HG03565 (cell line): ENCODE results near the gene PKP3.
"Not testable (repeated sequence)": the region's sequence is repeated elsewhere in the genome, so short reads cannot be mapped to it uniquely, and the experiment has no call there.

ENCODE experiments used
- ATAC-seq: cut with Tn5 transposase; IDR thresholded peaks from one replicate; pipeline ENCODE4 v1.9.1; 2021; ENCODE audit warnings: mild to moderate bottlenecking, moderate library complexity; ENCODE audit not compliant: unreplicated experiment

Gene PKP3

DNA sequence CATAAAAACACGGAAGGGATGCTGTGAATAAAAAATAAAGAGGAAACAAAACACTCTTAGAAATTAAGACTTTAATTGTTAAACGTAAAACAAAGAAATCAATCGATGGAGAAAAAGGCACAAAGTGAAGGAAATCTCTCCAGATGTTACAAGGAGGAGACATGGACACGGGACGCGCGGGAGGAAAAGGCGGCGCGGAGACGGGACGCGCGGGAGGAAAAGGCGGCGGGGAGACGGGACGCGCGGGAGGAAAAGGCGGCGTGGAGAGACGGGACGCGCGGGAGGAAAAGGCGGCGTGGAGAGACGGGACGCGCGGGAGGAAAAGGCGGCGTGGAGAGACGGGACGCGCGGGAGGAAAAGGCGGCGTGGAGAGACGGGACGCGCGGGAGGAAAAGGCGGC is 30.8 kb downstream of the PKP3 start:
- not testable (repeated sequence) for ATAC-seq

DNA sequence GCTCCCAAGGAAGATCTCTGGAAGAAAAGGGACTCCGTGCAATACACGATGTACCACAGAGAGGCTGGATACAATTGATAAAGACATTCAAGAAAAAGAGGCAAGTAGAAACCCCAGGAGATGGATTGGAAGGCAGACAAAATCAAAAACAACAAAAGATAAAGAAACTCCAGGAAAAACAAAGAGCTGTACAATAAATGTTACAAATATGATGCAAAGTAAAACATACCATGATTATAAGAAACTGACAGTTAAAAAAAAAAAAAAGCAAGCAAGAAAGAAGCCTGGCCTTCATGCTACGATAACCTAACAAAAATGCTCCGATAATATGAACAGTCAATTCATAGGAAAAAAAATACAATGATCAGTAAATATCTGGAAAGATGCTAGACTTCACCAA is 31.3 kb downstream of the PKP3 start:
- no peak for ATAC-seq

DNA sequence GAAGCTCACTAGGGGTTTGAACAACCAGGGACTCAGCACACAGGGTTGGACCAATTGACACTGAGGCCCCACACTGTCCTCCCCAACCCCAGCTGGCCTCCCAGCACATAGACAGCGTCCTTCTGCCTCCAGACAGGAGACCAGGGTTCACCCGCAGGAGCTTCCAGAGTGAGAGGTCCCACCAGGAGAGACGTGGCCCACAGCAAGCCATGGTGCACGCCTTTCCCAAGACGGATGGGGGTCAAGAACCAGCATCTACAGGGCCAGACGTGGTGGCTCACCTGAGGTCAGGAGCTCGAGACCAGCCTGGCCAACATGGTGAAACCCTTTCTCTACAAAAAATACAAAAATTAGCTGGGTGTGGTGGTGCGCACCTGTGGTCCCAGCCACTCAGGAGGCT is 32.8 kb downstream of the PKP3 start:
- no peak for ATAC-seq

DNA sequence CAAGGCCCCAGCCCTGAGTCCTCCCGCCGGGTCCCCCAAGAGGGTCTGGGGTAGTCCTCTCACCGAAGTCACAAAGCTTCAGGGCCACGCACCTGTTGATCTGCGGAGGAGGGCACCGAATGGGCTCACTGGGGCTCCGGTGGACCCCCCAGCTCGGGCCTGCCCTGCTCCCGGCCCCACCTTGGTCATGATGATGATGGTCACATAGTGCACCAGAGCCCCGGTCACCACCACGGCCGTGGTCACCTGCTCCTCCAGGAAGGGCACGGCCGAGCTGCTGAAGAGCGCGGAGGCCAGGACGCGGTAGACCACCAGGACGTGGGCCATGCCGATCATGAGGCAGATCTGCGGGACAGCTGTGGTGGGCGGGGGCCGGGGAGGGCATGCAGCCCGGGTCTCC is 34.3 kb downstream of the PKP3 start:
- no peak for ATAC-seq

DNA sequence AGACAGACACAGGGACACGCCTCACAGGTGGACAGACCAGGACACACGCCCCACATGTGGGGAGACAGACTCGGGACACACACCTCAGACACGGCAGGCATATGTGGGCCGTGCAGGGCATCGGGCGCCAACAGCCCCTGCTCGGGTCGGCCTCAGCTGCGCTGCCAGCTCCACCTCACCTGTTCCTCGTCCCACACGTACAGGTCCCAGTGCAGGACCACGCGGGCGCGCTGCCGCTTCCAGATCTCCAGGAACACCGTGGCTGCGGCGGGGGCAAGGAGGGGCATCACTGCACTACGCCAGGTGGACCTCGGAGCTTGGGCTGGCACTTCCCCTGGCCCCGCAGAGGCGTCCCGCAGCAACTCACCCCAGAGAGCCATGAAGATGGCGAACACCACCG is 35.4 kb downstream of the PKP3 start:
- no peak for ATAC-seq

DNA sequence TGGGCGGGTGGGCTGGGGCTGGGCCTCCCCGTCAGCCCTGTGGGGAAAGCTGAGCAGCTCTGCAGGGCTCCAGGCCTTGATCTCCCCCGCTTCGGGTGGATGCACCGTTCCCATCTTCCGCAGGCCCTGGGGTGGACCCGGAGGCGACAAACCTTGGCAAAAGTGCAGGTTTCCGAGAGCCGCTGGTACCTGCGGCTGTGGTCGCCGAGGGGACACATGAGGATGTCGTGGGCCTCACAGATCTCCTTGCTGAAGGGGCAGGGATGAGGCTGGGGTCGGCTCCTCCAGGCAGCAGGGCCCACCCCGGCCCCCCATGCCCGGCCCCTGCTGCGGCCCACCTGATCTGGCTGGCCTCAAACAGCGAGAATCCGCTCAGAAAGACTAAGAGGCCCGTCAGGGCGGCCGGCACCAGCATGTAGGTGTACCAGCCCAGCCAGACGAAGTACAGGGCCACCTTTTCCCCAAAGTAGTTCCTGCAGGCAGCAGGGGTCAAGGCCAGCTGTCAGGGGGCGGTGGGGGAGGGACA is 36.0 kb downstream of the PKP3 start:
- ATAC-seq: no peak

DNA sequence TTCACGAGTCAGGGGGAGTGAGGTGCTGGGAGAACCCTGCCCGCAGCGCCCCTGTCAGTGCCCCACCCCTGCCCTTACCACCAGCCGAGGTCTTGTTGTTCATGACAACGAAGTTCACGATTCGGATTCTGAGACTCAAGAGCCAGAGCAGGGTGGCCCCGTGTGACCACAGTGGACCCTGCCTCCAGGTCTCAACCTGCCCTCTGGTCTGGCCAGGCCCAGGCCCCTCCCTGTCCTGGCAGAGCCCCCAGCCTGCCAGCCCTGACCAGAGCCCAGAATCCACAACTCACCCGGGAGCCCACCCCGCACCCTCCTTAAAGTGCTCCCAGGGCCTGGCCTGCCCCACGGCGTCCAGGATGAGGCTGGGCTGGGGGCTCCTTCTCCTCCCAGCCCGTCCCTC is 37.9 kb downstream of the PKP3 start:
- ATAC-seq: no peak

DNA sequence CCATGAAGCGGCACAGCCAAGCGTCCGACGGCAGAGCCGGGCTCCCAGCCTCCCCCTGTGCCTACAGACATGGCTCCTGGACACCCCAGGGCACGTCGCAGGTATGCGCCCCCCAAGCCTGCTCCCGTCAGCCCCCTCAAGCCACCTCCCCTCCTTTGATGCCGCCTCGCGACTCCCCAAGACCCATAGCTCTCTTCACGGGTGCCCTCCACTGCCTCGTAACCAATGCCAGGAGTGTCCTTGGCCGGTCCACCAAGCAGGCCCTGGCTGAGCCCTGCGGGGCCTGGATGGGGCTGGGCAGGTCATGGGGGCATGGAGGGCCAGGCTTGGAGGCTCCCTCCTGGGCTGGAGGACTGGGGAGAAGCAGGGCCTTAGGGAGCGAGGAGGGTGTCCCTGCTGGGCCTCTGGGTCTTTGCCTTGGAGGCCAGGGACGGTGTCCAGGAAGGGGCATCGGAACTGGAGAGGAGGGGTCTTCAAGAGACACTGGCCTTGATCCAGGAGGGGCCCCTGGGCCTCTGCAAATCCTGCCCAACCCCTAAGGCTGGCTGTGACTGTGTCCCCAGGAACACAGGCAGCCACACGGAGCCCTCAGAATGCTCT is 38.6 kb downstream of the PKP3 start:
- ATAC-seq: no peak

DNA sequence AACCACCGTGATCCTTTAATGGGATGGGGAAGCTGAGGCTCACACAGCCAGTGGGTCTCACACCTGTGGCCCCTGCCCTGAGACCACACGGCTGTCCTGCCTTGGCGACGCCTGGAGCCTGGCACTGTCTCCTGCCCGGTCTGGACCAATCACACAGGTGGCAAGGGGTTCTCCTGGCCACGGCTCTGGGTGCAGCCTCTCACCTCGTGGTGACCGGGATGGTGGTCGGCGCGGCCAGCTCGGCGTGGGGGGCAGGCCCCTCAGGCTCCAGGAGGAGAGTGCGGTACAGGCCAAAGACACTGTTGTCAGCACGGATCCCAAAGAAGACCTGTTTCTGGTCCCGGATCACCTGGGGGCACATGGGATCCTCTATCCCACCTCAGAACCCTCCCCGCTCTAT is 39.1 kb downstream of the PKP3 start:
- ATAC-seq: no peak

DNA sequence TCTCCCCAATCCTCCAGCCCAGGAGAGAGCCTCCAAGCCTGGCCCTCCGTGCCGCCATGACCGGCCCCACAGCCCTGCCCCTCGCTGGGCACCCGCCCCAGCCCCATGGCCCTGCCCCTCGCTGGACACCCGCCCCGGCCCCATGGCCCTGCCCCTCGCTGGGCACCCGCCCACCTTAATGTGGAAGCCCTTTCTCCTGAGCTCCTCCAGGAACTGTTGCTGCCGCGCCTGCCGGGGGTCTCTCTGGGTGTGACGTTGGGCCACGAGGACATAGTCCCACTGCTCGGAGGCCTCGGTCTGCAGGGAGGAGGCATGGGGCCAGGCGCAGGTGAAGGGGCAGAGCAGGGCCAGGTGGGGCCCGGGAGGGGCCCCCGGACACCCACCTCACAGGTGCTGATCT is 39.6 kb downstream of the PKP3 start:
- ATAC-seq: no peak

DNA sequence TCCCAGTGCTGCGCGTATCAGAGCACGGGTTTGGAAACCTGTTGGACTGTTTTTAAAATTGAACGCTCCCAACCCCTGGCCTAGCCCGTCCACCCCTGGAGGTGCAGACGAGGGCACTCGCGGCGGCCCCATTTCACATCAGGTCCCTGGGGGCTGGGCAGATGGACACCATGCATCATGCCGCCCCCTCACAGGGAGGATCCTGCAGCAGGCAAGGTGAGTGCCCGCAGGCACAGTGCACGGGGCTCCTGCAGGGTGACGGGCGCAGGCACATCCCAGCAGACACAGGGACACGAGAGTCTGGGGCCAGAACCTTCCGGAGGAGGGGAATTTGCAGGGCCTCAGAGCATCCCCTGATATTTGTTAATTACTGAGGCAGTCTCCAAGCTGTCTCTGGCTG is 40.5 kb downstream of the PKP3 start:
- no peak for ATAC-seq

DNA sequence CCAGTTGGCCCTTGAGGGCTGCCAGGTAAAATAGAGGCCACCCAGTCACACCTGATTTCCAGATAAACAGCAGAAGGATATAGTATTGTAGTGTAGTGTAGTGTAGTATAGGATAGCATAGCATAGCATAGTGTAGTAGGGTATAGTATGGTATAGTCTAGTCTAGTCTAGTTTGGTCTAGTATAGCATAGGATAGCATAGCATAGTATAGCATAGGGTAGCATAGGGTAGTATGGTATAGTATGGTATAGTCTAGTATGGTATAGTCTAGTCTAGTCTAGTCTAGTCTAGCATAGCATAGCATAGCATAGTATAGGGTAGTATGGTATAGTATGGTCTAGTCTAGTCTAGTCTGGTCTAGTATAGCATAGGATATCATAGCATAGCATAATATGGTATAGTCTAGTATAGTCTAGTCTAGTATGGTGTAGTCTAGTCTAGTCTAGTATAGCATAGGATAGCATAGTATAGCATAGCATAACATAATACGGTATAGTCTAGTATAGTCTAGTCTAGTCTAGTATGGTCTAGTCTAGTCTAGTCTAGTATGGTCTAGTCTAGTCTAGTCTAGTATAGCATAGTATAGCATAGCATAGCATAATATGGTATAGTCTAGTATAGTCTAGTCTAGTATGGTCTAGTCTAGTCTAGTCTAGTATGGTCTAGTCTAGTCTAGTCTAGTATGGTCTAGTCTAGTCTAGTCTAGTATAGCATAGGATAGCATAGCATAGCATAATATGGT is 41.2 kb downstream of the PKP3 start:
- not testable (repeated sequence) for ATAC-seq

DNA sequence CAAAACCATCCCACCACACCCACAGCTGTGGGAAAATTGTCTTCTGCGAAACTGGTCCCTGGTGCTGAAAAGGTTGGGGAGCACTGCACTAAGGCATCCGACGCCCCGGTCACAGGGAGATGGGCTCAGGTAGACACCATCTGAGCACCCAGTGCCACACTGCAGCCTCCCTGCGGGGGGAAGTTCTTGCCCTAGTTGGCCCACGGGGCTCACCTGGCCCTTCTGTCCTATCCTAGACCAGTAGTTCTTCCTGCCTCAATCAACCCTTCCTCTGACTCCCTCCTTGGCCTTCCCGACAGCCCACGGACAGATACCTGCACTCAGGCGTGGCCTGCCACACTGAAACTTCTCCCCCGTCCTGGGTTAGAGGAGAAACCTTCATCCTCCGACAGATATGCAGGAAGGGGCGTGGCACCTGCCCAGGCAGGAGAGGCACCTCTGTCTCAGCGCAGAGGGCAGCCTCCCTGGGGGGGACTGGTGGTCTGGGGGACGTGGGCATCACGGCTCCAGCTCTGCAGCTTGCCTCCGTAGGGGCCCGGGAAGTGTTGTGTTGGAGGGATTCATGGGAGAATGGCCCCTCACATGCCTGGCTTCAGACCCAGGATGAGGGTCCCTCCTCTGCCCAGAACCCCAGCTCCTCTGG is 43.3 kb downstream of the PKP3 start:
- ATAC-seq: no peak

DNA sequence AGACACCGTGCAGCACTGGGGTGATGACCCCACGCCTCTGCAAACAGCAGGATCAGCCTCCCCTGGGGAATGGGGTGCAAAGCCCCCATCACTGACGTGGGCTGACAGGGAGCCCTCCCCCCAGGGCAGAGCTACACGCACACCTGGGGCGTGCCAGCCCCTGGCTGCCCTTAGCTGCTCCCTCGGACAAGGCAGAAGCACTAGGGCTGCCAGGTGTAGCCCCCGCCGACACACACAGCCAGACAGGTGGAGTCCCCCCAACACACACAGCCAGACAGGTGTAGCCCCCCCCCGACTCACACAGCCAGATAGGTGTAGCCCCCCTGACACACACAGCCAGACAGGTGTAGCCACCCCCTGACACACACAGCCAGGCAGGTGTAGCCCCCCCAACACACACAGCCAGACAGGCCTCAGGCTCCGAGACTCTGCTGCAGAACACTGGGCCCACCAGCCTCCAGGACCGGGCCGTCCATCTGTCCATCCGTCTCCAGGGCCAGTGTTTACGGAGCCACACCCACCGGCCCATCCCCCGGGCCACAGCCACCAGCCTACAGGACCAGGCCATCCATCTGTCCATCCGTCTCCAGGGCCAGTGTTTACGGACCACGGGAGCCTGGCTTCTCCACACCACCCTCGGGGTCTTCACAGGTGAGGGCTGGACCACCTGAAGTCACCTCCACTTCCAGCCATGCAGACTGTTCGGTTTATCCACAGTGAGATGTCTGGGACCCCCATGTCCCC is 44.3 kb downstream of the PKP3 start:
- no peak for ATAC-seq

DNA sequence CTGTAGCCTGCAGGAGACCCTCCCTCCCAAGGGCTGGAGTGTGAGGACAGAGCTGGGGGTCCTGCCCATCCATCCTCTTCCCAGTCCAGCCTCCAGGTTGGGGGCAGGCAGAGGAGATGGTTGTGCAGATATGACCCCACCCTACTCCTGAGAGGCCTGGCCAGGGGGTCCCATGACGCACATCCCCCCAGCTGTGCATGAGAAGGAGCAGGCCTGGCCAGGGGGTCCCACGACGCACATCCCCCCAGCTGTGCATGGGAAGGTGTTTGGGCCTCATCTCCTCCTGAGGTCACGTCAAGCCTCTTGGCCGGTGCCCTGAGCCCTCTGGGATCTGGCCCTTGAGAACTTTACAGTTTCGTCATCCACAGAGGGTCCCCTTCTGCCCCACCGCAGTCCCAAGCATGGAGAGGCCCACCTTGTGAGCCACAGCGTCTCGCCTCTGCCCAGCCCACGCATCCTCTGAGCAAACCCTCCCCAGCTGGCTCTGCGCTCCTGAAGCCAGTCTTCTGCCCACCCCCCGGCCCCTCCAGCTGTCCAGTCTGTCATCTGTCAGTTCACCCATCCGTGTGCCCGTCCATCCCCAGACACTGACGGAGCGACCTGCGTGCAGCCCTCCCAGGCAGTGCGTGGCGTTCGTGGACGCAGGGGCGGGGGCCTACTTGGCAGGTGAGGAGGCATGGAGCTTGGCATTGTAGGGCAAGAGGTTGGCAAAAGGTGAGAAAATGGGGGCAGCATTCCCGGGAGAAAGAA is 45.5 kb downstream of the PKP3 start:
- ATAC-seq: no peak

DNA sequence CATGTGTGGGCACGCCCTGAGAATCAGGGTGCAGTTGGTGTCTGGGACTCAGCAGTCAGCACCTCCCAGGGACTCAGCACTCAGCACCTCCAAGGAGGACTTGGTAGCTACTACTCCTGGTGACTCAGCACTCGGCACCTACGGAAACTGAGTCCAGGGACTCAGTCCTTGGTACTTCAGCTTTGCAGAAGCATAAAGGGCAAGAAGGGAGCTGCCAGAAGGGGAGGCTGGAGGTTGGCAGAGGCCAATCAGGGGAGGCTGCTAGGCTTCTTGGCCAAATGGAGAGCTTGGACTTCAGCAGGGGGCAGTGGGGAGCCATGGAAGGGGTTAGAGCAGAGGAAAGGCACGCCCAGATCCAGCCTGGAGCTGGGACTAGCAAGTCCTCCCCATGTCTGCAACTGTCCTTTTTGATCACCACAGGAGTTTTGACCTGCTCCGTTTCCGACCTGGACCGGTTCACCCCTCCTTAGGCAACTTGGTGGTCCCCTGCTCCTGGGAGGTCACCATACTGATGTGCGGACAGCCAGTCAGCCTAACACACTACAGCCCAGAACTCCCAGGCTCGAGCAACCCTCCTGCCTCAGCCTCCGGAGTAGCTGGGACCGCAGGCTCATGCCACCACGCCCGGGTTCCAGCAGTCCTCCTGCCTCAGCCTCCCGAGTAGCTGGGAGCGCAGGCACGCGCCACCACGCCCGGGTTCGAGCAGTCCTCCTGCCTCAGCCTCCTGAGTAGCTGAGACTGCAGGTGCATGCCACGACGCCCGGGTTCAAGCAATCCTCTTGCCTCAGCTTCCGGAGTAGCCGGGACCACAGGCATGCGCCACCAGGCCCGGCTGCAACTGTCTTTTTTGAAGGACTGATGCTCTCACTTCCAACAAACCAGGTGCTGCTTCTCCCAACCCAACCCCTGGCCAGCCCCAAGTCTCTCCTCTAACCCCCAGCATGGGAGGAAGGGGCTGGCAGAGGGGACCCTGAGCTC is 46.3 kb downstream of the PKP3 start:
- ATAC-seq: no peak

DNA sequence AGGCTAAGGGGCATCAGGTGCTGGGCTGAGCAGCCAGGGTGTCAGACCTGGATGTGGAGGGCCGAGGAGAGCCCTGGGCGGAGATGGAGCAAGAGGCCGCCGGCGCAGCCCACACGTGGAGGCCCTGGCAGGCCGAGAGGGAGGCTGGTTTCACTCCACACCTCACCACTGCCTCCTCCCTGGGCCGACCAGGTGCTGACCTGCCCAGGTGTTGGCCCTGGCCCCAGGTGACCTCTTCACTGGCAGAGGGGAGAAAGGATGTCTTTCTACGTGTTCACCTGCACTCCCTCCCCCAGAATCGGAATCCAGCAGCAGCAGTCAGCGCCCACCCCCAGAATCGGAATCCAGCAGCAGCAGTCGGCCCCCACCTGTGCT is 47.0 kb downstream of the PKP3 start:
- no peak for ATAC-seq

DNA sequence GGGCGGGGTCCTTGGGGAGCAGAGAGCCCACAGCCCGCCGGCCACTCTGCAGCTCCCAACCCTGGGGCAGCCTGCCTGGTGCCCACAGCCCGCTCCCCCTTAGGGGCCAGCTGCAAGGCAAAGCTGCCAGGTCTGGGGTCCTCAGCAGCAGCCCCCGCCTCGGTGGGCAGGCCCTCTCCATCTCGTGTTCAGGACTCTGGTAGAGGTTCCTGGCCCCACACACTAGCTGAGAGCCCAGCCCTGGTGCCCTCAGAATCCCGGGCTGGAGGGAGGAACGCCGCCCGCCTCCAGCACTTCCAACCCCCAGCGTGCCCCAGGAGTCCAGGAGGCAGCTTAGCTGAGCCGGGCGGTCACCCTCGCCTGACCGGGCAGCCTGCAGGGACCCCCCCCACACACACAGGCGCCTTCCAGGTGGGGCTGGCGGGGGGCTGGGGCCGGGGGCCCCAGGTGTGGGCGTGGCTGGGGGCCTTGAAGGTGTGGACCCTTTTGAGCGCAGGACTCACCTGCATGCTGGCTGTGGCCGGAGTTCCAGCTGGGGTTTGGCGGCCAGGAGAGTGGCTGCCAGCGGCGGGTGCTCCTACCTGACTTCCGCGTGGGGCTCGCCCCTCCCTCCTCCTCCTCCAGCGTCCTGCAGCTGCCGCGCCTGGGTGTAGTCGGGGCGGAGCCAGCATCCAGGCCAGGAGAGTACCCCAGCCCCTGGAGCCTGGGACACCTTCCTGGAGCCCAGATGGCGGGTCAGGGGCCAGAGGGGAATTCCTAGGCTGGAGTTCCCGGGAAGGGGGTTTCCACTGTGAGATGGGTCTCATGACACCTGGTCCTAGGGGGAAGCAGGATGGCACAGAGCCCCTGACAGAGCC is 47.6 kb downstream of the PKP3 start, which contains the start of gene ANO9:
TSS of gene ANO9 (minus strand) at position 594 of the 857 bp plus-strand sequence. CDS start at position 509, 85 bp downstream.
- no peak for ATAC-seq
